GM18511 (cell line): ENCODE measurements around the gene MRPL42.
"Not testable (repeated sequence)": the region's sequence is repeated elsewhere in the genome, so short reads cannot be mapped to it uniquely, and the experiment has no call there.

Source experiments
- ATAC-seq: cut with Tn5 transposase; IDR thresholded peaks from one replicate; pipeline ENCODE4 v1.9.1; 2021; ENCODE audit warnings: mild to moderate bottlenecking, moderate library complexity; ENCODE audit not compliant: unreplicated experiment

Gene MRPL42

GRCh38 chr12:93497456-93497855 is 30.1 kb downstream of the MRPL42 start:
- no peak for ATAC-seq

- ATAC-seq = not testable (repeated sequence)
Measured at GRCh38 chr12:93498813-93499212, 31.5 kb downstream of the MRPL42 start.

DNA sequence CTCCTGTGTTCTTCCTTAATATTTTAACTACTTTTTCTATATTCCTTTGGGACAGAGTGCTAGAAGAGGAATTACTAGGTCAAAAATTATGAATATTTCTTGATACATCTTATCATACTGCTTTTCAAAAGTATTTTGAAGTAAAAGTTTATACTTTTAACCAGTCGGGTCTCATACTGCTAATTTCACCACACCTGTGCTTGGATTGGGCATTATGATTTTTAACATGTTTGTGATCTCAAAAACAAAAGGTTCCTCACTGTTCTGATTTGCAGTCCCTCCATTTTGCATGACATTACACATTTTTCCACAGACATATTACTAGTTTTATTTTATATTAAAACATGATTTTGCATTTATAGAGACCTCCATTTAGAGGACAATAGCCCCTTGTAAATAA is 32.9 kb downstream of the MRPL42 start:
- no peak for ATAC-seq

DNA sequence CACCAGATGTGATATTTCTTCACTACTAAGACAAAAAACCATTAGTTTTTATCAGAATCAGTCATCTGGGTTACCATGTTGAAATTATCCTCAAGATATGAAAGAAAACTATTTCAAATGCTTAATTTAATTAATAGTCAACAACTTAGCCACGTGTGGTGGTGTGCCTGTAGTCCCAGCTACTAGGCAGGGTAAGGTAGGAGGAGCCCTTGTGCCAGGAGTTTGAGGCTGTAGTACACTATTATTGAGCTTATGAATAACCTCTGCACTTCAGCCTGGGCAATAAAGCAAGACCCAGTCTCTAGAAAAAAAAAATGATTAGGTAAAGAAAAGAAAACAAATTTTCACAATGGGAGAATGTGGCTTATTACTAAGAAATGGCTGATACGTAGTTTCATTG is 33.4 kb downstream of the MRPL42 start:
- no peak for ATAC-seq

DNA sequence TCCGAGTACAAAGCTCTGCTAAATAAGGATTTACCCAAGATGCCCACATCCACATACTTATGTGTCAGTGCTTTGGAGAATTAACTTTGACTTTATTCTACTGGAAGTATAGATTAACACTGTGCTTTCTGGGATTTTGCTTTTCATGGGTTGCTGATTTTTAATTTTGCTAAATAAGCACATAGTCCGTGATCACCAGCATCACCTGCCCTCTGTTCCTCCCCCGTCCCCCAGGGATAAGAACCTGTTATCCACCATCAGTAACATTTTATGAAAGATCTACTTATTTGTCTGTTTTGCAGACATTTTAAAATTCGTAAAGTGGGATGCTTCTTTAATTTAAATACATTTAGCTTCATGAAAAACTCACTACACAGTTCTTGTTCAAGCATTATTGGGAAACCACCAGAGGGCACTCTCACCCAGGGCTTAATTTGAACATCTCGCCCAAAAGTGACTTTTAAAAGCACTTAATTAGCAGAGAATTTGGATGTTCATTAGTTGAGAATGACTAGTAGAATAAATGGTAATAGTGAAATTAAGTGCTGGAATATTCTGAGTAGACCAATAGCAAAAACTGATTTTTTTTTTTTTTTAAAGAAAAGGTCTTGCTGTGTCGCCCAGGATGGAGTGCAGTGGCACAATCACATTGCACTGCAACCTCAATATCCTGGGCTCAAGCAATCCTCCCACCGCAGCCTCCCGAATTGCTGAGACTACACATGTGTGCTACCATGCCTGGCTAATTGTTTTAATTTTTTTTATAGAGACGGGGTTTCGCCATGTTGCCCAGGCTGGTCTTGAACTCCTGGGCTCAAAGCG is 35.7 kb downstream of the MRPL42 start:
- ATAC-seq = no peak

- no peak for ATAC-seq
Measured at GRCh38 chr12:93507165-93507564, 39.9 kb downstream of the MRPL42 start.

DNA sequence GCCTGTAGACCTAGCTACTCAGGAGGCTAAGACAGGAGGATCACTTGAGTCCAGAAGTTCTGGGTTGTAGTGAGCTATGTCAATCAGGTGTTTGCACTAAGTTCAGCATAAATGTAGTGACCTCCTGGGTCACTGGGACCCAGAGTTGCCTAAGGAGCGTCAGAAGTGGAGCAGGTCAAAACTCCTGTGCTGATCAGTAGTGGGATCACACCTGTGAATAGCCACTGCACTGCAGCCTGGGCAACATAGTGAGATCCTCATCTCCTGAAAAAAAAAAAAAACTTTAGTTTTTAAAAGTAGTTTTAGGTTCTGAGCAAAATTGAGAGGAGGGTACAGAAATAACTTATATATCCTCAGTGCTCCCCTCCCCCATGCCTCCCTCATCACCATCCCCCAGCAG is 42.2 kb downstream of the MRPL42 start:
- no peak for ATAC-seq

DNA sequence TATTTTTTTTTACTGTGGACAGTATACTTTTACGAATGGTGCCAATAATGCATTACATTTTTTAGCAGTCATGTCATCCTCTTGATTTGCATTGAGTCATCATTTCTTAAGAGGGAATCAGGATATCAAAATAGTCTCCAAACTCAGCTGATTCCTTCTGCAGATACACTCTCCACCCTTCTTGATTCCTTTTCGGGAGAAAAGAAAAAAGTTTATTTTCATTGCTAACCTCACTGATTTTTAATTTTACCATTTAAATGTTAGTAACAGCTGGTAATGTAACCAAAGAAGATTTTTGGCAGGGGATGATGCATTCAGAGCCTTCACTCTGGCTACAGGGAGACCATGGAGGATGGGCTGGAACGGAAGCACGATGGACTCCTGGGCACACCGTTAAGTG is 47.5 kb downstream of the MRPL42 start:
- no peak for ATAC-seq

DNA sequence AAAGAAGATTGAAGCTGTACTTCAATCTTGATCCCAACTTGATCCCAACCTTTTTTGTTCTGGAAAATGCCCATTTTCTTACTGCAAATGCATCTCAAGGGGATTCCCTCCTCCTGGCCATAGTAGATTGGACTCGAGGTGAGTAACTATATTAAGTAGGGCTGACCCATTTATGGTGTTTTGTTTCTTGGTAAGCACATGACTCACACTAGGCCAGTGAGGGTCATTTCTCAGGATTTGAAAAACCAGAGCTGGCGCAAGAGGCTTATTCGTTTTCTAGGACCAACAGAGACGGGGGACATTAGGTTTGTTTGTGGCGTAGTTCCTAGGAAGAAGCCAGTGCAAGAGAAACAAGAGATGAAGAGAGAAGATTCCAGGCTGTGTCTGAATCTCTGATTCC is 51.4 kb downstream of the MRPL42 start:
- ATAC-seq = no peak

DNA sequence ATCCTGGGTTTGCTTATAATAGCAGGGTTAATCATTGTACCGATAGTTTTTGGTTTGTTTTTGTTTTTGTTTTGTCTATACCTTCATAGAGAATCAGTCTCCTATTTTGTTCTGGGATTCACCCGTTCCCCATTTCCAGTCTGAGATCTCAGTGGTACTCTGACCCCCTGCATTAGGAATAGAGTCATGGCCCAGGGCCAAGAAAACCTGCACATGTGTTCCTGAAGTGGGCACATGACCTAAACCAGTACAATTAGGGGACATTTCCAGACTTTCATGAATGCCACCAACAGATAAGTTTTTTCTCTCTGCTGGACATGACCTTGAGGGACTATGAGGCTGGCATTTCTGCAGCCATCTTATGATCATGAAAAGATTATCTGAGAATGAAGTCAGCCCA is 52.5 kb downstream of the MRPL42 start:
- no peak for ATAC-seq

DNA sequence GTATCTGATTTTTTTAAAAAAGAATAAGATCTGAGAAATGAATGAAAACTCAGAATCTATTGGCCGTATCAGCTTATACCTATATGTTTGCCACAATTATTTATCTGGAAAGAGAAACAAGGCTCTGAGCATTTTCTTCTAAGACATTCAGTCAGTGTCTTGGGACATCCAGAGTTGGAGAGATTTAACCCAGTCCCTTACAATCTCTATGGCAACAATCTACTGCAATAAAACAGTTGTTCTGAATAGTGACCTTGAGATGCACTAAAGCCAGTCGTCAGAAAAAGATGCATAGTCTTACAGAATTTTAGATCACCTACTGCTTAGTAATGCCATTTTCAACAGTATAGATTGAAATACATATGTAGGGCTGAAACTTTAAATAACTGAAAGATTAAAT is 53.1 kb downstream of the MRPL42 start:
- ATAC-seq = no peak

DNA sequence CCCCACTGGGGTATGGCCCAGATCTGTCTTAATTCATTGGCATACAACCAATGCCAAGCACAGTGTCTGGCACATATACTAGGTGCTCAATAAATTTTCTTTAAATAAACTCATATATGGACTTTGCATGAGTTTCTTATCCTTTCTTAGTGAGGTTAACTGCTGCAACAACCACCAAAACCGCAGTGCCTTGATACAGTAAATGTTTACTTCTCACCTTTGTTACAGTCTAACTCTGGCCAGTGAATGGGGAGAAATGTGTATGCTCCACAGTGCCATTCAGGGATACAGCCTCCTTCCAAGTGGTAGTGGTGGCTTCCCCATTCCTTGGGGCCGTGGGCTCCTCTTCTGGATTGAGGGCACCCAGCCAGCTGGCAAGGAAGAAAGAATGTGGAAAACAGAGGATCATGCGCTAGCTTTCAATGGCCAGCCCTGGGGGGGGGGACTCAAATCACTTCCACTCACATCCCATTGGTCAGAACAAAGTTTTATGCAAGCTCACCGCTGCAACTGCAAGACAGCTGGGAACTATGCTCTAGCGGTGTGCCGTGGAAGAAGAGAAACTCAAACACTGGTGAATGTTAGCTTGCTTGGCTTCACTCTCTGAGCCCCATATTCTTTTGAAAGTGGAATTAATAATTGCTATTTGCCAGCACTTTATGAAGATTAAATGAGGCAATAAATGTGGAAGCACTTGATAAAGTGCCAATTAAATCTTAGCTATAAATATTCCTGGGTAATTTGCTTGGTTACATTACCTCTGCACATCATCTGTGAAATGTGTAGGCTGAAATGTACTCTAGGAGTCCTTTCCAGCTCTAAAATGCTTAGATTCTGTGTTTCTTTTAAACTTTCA is 54.1 kb downstream of the MRPL42 start:
- ATAC-seq = no peak

DNA sequence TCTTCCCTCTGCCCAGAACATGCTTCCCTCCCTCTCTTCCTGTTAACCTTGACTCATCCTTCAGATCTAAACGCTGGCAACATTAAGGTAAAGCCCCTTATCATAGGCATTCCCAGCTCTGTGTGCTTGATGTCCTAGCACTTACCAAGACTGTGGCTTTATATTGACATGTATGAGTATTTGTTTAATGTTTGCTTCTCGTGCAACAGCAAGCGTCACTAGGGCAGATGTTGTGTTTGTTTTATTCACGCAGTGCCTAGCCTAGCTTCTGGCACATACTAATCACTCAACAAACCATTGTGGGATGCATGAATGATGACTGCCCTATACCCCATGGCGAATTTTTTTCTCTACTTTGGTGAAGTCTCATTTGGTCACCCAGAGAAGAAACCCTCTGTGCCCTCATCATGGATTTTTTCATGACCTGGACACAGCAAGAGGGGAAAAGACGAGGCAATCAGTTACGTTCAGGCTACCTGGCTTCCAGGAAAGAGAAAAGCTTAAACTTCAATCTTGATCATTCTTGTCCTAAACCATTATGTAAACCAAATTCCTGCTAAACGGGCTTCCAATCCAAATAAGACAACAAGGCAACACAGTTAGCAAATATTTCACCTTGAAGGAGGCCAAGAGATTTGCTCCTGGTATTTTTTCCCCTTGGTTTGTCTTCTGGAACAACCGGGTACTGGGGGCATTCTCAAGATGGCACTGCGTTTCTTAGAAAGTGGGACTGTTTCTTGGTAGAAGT is 57.2 kb downstream of the MRPL42 start:
- no peak for ATAC-seq

DNA sequence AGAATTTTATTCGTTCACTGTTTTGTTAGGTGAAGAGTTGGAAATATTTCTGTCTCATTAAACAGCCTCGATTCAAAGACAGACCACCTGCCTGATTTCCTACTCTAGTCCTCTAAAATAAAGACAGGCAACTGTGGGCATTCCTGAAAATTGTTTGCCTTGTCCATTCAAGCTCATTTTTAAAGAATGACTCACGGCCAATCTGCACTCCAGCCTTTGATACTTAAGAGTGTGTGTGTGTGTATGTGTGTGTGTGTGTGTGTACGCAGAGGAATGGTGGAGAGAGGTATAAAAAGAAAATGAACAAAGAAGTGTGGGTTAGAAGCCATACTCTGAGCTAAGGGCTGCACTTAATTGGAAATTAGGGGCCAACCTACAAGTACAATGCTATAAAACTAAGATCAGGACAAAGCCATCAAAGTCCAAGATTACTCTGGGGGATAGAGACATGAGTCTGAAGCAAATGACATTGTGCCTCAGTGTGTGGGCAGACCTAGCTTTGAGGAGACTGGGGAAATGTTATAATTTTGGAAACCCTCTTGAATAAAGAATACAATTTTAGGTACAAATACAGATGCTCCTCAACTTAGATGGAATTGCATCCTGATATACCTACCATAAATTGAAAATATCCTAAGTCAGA is 59.6 kb downstream of the MRPL42 start:
- ATAC-seq = no peak

DNA sequence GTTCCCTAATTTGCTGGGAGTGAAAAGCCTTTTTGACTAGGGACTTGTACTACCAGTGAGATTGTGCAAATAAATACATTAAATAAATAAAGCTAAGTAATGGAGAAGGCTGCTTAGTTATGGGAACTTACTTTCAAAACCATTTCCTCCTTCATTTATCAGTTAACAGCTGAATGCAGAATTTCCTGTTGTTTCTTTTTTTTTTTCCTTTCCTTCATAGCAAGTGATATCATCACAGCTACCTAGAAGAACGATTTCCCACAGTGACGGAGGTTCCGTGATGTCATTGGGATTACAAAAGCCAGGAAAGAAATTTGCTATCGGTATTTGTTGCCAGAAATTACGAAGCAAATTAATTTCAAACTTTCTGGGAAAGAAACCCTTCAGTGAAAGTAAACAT is 63.0 kb downstream of the MRPL42 start:
- ATAC-seq = no peak

DNA sequence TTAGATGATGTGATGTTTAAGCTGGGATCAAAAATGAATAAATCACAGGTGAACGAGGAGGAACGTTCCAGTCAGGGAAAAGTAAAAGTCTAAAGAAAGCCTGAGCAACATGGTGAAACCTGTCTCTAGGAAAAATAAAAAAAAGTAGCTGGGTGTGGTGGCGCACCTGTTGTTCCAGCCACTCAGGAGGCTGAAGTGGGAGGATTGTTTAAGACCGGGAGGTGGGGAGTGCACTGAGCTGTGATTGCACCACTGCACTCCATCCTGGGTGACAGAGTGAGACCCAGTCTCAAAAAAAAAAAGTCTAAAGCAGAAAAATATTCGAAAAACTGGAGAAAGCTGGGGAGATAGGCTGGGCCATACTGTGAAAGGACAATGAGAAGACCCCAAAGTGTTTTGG is 66.0 kb downstream of the MRPL42 start:
- no peak for ATAC-seq

- ATAC-seq = peak; percentile 51
Measured at GRCh38 chr12:93536111-93536765, 68.9 kb downstream of the MRPL42 start.

DNA sequence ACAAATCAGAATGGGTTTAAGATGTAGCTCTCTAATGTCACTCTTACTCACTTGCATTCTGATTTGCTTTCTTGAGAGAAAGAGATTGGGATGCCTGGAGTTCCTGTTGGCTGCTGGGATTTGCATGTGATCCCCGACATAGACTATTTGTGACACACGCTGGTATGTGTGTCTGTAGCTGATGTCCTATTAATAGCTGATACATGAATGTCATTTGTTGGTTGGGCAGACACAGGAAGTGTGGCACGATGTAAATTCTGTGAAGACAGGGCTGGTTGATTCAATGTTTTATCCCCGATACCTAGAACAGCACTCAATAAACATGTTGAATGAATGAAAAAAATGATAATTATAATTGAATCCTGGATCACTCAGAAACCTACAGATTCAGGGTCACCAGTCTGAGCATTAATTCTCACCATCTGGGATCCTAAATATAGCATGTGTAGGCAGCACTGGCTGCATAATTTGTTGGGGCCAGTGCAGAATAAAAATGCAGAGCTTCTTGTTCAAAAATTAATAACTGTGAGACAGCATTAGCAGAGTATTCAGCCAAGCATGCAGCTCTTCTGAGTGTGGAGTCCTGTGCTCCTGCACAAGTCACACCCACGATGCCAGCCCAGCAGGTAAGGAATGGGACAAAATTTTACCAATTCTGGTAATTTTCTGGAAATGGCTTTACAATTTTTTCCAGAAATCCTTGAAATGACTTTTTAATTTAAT is 69.6 kb downstream of the MRPL42 start:
- peak; percentile 94 for ATAC-seq

GRCh38 chr12:93537769-93538168 is 70.5 kb downstream of the MRPL42 start:
- ATAC-seq = no peak

GRCh38 chr12:93539821-93540220 is 72.5 kb downstream of the MRPL42 start:
- ATAC-seq = no peak
